ENCODE results near the gene OR1I1. TPM values are rescaled to one million over a fixed set of nuclear protein-coding genes. Genes with fewer than 3 reads are reported as not detected.

OR1I1 gene
- total RNA-seq, 1 experiment from 2014 or later = not detected

DNA sequence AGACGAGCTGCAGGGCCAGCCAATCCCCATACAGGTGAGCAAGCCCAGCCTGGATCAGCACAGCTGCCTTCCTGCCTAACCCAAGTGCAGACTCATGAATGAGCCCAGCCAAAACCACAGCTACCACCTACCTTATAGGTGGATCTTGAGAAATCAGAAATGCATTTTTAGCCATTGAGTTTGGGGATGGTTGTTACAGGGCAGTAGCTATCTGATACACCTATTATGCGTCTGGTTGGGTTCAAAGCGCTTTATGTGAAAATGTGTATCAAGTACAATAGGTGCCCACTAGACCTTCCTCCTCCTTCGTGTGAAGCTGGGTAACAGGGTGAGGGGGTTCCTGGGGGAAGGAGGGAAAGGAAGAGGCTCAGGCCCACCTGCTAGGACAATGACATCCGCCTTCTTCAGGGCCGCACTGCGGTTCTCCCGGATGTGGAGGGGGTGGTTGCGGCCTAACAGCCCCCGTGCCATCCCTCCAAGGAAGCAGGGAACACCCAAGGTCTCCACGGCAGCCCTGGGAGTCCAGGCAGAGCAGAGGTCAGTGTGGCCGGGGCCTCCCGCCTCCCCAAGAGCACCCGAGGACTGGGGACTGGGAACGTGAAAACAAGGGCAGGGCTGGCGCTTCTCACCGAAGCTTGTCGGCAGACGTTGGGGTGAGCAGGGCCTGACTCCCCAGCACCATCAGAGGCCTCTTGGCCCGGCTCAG is 36.9 kb downstream of the OR1I1 start:
- H3K27me3 ChIP-seq (ENCODE audit: insufficient read depth, low read length) = no peaks in the 10 kb centered on the region
- peaks cover 34 to 38% of the 10 kb centered on the region in 2 experiments for H3K36me3 ChIP-seq (ENCODE audit: control insufficient read depth in 1 of 2, insufficient read depth in 2 of 2, low read length in 2 of 2)
- H3K9me2 ChIP-seq (ENCODE audit: insufficient read depth) = no peaks in the 10 kb centered on the region
- no peak for ATAC-seq
- peaks cover 1% of the 10 kb centered on the region in 2 experiments; a peak in 2 of 4 replicates for H3K4me1 ChIP-seq (ENCODE audit: control insufficient read depth in 1 of 2, insufficient read depth in 2 of 2, low read length in 2 of 2)
- intact Hi-C loops (cut with micrococcal nuclease) = no loop called here
- no peak overlapping the region for H3K4me2 ChIP-seq (ENCODE audit: low read length)
- ChIA-PET RAD21 (ENCODE audit: low non-redundant PET in 1 of 2, low total read pairs in 2 of 2, uncharacterized antibody in 2 of 2, unreplicated experiment in 2 of 2) (no interaction called here), POLR2A (no interaction called here), CTCF (no interaction called here)
- peaks cover 15% of the 10 kb centered on the region for H3K79me2 ChIP-seq (ENCODE audit: insufficient read depth, low read length)
- no peak overlapping the region for H2AFZ ChIP-seq (ENCODE audit: low read depth, low read length, poor library complexity, severe bottlenecking)
- no peak for DNase-seq (ENCODE audit: low read depth, low spot score)
- H3K27ac ChIP-seq (ENCODE audit: low read depth, low read length) = no peak overlapping the region
- BruUV-seq (replicated peaks) = no TSS peak
- TF ChIP-seq, protein P1, sequence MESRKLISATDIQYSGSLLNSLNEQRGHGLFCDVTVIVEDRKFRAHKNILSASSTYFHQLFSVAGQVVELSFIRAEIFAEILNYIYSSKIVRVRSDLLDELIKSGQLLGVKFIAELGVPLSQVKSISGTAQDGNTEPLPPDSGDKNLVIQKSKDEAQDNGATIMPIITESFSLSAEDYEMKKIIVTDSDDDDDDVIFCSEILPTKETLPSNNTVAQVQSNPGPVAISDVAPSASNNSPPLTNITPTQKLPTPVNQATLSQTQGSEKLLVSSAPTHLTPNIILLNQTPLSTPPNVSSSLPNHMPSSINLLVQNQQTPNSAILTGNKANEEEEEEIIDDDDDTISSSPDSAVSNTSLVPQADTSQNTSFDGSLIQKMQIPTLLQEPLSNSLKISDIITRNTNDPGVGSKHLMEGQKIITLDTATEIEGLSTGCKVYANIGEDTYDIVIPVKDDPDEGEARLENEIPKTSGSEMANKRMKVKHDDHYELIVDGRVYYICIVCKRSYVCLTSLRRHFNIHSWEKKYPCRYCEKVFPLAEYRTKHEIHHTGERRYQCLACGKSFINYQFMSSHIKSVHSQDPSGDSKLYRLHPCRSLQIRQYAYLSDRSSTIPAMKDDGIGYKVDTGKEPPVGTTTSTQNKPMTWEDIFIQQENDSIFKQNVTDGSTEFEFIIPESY (IDR thresholded peaks at IDR 0.05; ENCODE audit: extremely low read depth, insufficient replicate concordance, low read length) = no peak
- TF ChIP-seq CBX3 (IDR thresholded peaks at IDR 0.05; ENCODE audit: low read depth) = peak; percentile 26; the same call in 1 of the 2 replicates
- peaks cover 3 to 6% of the 10 kb centered on the region in 2 experiments; a peak in 1 of 4 replicates for H3K9me3 ChIP-seq (ENCODE audit: control insufficient read depth in 1 of 2, insufficient read depth in 1 of 2, low read depth in 1 of 2, low read length in 2 of 2)
- no peak overlapping the region for H3K9ac ChIP-seq (ENCODE audit: low read length)
- no peaks in the 10 kb centered on the region for H4K20me1 ChIP-seq (ENCODE audit: insufficient read depth)
- H3K4me3 ChIP-seq (replicated peaks in 1 of 2; ENCODE audit: low read depth in 1 of 2, low read length in 2 of 2) = no peak overlapping the region

DNA sequence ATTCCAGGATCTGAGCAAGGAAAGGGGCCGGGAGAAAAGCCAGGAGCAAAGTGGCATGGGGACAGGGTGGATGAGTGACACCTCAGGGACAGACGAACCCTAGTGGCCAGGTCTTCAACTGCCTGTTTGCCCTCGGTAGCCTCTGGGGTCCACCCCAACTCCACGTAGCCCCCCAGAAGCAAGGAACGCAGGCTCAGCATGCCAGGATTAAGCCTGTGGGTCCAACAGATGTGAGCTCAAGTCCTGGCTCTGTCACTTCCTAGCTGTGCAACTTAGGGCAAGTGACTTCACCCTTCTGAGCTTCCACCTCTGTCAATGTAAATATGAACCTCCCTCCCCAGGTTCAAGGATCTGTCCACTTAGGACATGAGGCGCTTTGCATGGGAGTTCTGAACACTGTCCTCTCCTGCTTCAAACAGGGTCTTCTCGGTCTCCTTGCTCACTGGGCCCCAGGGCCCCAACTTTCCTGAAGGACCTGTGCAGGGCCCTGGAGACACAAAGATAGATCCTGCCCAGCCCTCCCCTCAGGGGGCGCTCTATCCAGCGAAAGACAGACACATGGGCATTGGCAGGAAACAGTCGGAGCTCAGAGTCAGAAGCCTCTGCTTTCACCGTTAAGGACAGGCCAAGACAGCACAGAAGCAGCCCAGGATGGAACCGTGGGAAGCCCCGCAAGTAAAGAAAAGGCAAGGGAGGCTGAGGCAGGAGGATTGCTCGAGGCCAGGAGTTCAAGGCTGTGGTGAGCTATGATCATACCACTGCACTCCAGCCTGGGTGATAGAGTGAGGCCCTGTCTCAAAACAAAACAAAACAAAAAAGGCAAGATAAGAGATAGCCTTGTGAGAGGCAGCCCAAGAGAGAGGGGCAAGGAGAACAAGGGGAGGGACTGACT is 38.4 kb downstream of the OR1I1 start:
- no peak overlapping the region for H3K27ac ChIP-seq (ENCODE audit: low read depth, low read length)
- no peak overlapping the region for H2AFZ ChIP-seq (ENCODE audit: low read depth, low read length, poor library complexity, severe bottlenecking)
- intact Hi-C loops (cut with micrococcal nuclease) = no loop called here
- H3K4me2 ChIP-seq (ENCODE audit: low read length) = no peak overlapping the region
- peaks cover 29% of the 10 kb centered on the region for H3K79me2 ChIP-seq (ENCODE audit: insufficient read depth, low read length)
- peaks cover 2 to 14% of the 10 kb centered on the region in 2 experiments; a peak in 2 of 4 replicates for H3K4me1 ChIP-seq (ENCODE audit: control insufficient read depth in 1 of 2, insufficient read depth in 2 of 2, low read length in 2 of 2)
- no peak overlapping the region for H3K4me3 ChIP-seq (replicated peaks in 1 of 2; ENCODE audit: low read depth in 1 of 2, low read length in 2 of 2)
- H3K9me3 ChIP-seq (ENCODE audit: control insufficient read depth in 1 of 2, insufficient read depth in 1 of 2, low read depth in 1 of 2, low read length in 2 of 2) = peaks cover 3 to 6% of the 10 kb centered on the region in 2 experiments; a peak in 1 of 4 replicates
- H3K9ac ChIP-seq (ENCODE audit: low read length) = no peak overlapping the region
- no peak for ATAC-seq
- CTCF ChIA-PET = interaction anchor here (0.7 kb wide), 1 partner anchor 15 kb away, joined by 3 read pairs; no protein-coding TSS in a partner anchor
- POLR2A ChIA-PET = interaction anchor here (1.1 kb wide), 1 partner anchor 180 kb away, joined by 3 read pairs; no protein-coding TSS in a partner anchor
- no peaks in the 10 kb centered on the region for H4K20me1 ChIP-seq (ENCODE audit: insufficient read depth)
- RAD21 ChIA-PET (ENCODE audit: low non-redundant PET in 1 of 2, low total read pairs in 2 of 2, uncharacterized antibody in 2 of 2, unreplicated experiment in 2 of 2) = no interaction called here
- BruUV-seq (replicated peaks) = no TSS peak
- no peaks in the 10 kb centered on the region for H3K27me3 ChIP-seq (ENCODE audit: insufficient read depth, low read length)
- H3K9me2 ChIP-seq (ENCODE audit: insufficient read depth) = no peaks in the 10 kb centered on the region
- peaks cover 30 to 38% of the 10 kb centered on the region in 2 experiments for H3K36me3 ChIP-seq (ENCODE audit: control insufficient read depth in 1 of 2, insufficient read depth in 2 of 2, low read length in 2 of 2)
- no peak for DNase-seq (ENCODE audit: low read depth, low spot score)
- no peak for TF ChIP-seq EZH2phosphoT487 (IDR thresholded peaks at IDR 0.05; ENCODE audit: borderline replicate concordance)
- no peak for TF ChIP-seq YY1 (IDR thresholded peaks at IDR 0.05; ENCODE audit: extremely low read depth, insufficient replicate concordance, low read depth, low read length)

All from HCT116 (cell line).